ENCODE data around the gene PTPN7.

DNA sequence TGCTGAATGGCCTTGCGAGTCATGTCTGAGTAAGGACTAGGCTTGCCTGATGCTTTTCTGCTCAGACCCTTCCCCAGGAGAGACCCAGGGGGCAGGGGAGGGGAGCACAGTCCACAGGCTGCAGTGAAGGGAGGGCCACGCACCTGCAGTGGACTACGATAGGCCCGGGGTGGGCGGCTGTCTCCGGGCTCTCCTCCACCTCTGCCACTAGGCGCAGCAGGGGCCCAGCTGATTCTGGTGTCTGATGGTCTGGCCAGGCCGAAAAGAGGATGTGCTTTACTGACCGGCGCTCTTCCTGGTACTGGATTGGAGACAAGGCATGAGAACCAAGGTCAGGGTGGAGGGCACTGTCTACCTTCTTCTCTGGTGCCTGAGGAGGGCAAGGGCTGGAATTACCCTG is 8.0 kb downstream of the PTPN7 start:
- TF ChIP-seq, protein P1, sequence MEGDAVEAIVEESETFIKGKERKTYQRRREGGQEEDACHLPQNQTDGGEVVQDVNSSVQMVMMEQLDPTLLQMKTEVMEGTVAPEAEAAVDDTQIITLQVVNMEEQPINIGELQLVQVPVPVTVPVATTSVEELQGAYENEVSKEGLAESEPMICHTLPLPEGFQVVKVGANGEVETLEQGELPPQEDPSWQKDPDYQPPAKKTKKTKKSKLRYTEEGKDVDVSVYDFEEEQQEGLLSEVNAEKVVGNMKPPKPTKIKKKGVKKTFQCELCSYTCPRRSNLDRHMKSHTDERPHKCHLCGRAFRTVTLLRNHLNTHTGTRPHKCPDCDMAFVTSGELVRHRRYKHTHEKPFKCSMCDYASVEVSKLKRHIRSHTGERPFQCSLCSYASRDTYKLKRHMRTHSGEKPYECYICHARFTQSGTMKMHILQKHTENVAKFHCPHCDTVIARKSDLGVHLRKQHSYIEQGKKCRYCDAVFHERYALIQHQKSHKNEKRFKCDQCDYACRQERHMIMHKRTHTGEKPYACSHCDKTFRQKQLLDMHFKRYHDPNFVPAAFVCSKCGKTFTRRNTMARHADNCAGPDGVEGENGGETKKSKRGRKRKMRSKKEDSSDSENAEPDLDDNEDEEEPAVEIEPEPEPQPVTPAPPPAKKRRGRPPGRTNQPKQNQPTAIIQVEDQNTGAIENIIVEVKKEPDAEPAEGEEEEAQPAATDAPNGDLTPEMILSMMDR (conservative IDR thresholded peaks at IDR 0.05; ENCODE audit: low read depth, low read length): no peak
- TF ChIP-seq EZH2phosphoT487 (IDR thresholded peaks at IDR 0.05; ENCODE audit: borderline replicate concordance, low read length) (no peak), EZH2 (IDR thresholded peaks at IDR 0.05; ENCODE audit: low read length, unreplicated experiment) (no peak)

Measured in PC-3 (cell line).